Epithelial cell of proximal tubule (primary cell): ENCODE data around the gene TFPI. TPM values are rescaled to one million over a fixed set of nuclear protein-coding genes. Genes with fewer than 3 reads are reported as not detected.

ENCODE experiments used
- DNase-seq: peaks from one replicate; pipeline ENCODE4 v3.0.0-alpha.2; 2011; ENCODE audit warnings: low read depth
- H3K4me3 ChIP-seq: 2 replicates; pipeline ENCODE4 v1.5.1; 2011; ENCODE audit warnings: low read depth, mild to moderate bottlenecking, low read length
- total RNA-seq: library from RNA; depleted of rRNA; stranded (reverse); fragments of >200 nt; gene quantifications from 2 replicates; pipeline ENCODE4 v1.2.3, GENCODE V29; 2015
- TF ChIP-seq, protein P1 (sequence below): conservative IDR thresholded peaks from 2 replicates; pipeline ENCODE4 v1.5.1; 2012; ENCODE audit warnings: low read depth, mild to moderate bottlenecking, low read length

The TFPI gene
- total RNA-seq, 1 donor from 2014 or later = 99.7 TPM

GRCh38 chr2:187446711-187447110 lies 107.5 kb downstream of the TFPI start:
- peak overlapping the region; percentile 55 for H3K4me3 ChIP-seq
- no peak for DNase-seq
- TF ChIP-seq, protein P1, sequence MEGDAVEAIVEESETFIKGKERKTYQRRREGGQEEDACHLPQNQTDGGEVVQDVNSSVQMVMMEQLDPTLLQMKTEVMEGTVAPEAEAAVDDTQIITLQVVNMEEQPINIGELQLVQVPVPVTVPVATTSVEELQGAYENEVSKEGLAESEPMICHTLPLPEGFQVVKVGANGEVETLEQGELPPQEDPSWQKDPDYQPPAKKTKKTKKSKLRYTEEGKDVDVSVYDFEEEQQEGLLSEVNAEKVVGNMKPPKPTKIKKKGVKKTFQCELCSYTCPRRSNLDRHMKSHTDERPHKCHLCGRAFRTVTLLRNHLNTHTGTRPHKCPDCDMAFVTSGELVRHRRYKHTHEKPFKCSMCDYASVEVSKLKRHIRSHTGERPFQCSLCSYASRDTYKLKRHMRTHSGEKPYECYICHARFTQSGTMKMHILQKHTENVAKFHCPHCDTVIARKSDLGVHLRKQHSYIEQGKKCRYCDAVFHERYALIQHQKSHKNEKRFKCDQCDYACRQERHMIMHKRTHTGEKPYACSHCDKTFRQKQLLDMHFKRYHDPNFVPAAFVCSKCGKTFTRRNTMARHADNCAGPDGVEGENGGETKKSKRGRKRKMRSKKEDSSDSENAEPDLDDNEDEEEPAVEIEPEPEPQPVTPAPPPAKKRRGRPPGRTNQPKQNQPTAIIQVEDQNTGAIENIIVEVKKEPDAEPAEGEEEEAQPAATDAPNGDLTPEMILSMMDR = no peak

- no peak for DNase-seq
These were observed 109.2 kb downstream of the TFPI start for GRCh38 chr2:187445051-187445450.

DNA sequence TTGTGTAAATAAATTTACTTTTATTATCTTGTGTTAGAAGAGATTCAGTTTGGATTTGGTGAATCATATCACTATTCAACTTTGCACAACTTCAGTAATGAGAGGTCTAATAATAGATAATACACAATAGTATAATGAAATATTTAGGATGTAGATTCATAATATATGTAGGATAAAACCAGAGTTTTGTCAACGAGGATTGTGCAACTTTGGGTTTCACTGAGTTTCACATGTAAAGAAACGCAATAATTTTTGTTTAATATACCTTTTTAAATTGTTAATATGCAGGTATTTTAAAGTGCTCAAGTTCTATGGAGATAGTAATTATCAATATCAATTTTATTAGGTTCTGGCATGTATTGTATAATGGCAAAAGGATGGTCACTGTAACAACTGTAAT lies 111.5 kb downstream of the TFPI start:
- TF ChIP-seq, protein P1 = no peak
- no peak for DNase-seq
- H3K4me3 ChIP-seq = no peak overlapping the region

More at GRCh38 chr2:187445051-187445450, 109.2 kb downstream of the TFPI start:
- no peak overlapping the region for H3K4me3 ChIP-seq
- TF ChIP-seq, protein P1 = no peak

- no peak overlapping the region for H3K4me3 ChIP-seq
- TF ChIP-seq, protein P1 = no peak
- no peak for DNase-seq
These were observed 111.9 kb downstream of the TFPI start for GRCh38 chr2:187442378-187442777.

- DNase-seq = no peak
- TF ChIP-seq, protein P1 = no peak
- H3K4me3 ChIP-seq = no peak overlapping the region
These were observed 114.0 kb downstream of the TFPI start for GRCh38 chr2:187440101-187440675.

DNA sequence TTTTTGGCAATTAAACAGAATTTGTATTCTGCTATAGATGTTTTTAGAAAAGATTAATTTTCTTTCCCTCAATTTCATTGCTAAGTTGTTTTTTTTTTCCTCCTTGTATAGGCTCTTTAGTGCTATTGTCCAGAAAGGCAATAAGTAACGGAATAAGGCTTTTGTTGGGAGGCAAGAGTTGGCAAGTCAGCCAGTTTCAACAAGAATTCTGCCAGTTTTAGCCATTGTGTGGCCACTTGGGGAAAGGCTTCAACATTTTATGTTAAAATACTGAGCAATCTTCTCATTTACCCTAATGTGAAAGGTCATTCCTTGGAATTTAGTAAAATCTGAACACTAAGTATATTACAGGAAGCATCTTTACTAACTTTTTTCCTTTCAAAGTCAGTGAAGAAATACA lies 115.8 kb downstream of the TFPI start:
- DNase-seq = no peak
- TF ChIP-seq, protein P1 = no peak
- no peak overlapping the region for H3K4me3 ChIP-seq

DNA sequence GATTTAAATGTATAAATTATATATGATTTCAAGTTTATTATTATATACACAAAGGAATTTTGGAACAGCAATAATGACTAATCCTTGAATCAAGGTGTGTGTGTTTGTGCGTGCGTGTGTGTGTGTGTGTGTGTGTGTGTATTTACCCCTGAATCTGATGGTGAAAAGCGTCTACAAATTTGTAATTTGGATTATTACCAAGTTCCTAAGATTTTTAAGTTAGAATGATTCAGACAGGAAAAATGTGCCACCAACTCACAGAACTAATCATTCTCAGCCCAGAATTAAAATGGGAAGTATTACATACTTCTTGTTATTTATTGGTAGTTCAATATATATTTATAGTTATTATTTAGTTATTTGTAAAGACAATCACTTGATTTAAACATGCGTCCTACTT lies 118.5 kb downstream of the TFPI start:
- H3K4me3 ChIP-seq = no peak overlapping the region
- TF ChIP-seq, protein P1 = no peak
- no peak for DNase-seq
